NCI-H2107 treated with DMSO at 0.1 percent for 48 hours (cell line): ENCODE data around the gene DDO.

ENCODE experiments used
- DNase-seq: peaks from one replicate; lab custom pipeline; 2025; ENCODE audit not compliant: unreplicated experiment; lab: John Stamatoyannopoulos, UW

Gene DDO

GRCh38 chr6:110421749-110422443, 6.5 kb upstream of the DDO start:
- DNase-seq = no peak

- no peak for DNase-seq
These were observed 3.8 kb upstream of the DDO start for GRCh38 chr6:110419028-110419739.

- no peak for DNase-seq
These were observed 3.2 kb upstream of the DDO start for GRCh38 chr6:110418594-110418993.

- no peak for DNase-seq
These were observed 706 bp downstream of the DDO start for GRCh38 chr6:110414669-110415068.

- no peak for DNase-seq
These were observed 3.0 kb downstream of the DDO start for GRCh38 chr6:110412360-110412759.

GRCh38 chr6:110410511-110410910, 4.9 kb downstream of the DDO start:
- DNase-seq = no peak

- no peak for DNase-seq
These were observed 5.6 kb downstream of the DDO start for GRCh38 chr6:110409794-110410193.

GRCh38 chr6:110408901-110409300, 6.5 kb downstream of the DDO start:
- no peak for DNase-seq

GRCh38 chr6:110404607-110405006, 10.8 kb downstream of the DDO start:
- no peak for DNase-seq

- DNase-seq = no peak
These were observed 13.7 kb downstream of the DDO start for GRCh38 chr6:110401585-110402176.

- DNase-seq = no peak
These were observed 15.2 kb downstream of the DDO start for GRCh38 chr6:110400208-110400607.

GRCh38 chr6:110399219-110400071, 15.9 kb downstream of the DDO start:
- no peak for DNase-seq

- DNase-seq = no peak
These were observed 16.6 kb downstream of the DDO start for GRCh38 chr6:110398778-110399177.

- no peak for DNase-seq
These were observed 20.2 kb downstream of the DDO start for GRCh38 chr6:110395221-110395620.

- no peak for DNase-seq
These were observed 21.0 kb downstream of the DDO start for GRCh38 chr6:110394409-110394808.

- no peak for DNase-seq
These were observed 22.6 kb downstream of the DDO start for GRCh38 chr6:110392727-110393126.

- peak; percentile 35 for DNase-seq
These were observed 25.0 kb downstream of the DDO start for GRCh38 chr6:110390404-110390803.

- no peak for DNase-seq
These were observed 25.5 kb downstream of the DDO start for GRCh38 chr6:110389689-110390382.

GRCh38 chr6:110387986-110388385, 27.4 kb downstream of the DDO start:
- no peak for DNase-seq

GRCh38 chr6:110385458-110385863, 29.9 kb downstream of the DDO start:
- DNase-seq = no peak

GRCh38 chr6:110378552-110378951, 36.8 kb downstream of the DDO start:
- DNase-seq = no peak
